GM21515 (cell line): ENCODE results near the gene SLC22A3.
A peak's percentile ranks its signal among the peaks of the same experiment; 100 is the strongest.

ENCODE experiments used
- ATAC-seq: cut with Tn5 transposase; IDR thresholded peaks from one replicate; pipeline ENCODE4 v1.9.1; 2021; ENCODE audit not compliant: unreplicated experiment

Gene SLC22A3

GRCh38 chr6:160398674-160399271 lies 50.6 kb downstream of the SLC22A3 start:
- ATAC-seq = peak; percentile 97

GRCh38 chr6:160400446-160400845 lies 52.3 kb downstream of the SLC22A3 start:
- no peak for ATAC-seq

- no peak for ATAC-seq
Measured at GRCh38 chr6:160408528-160408927, 60.4 kb downstream of the SLC22A3 start.

- ATAC-seq = no peak
Measured at GRCh38 chr6:160412993-160413392, 64.8 kb downstream of the SLC22A3 start.

GRCh38 chr6:160417146-160417545 lies 69.0 kb downstream of the SLC22A3 start:
- ATAC-seq = no peak

GRCh38 chr6:160417550-160417949 lies 69.4 kb downstream of the SLC22A3 start:
- no peak for ATAC-seq

- ATAC-seq = no peak
Measured at GRCh38 chr6:160418370-160418769, 70.2 kb downstream of the SLC22A3 start.

GRCh38 chr6:160419488-160419887 lies 71.3 kb downstream of the SLC22A3 start:
- ATAC-seq = no peak

- ATAC-seq = no peak
Measured at GRCh38 chr6:160420253-160420968, 72.2 kb downstream of the SLC22A3 start.

GRCh38 chr6:160420969-160421556 lies 72.9 kb downstream of the SLC22A3 start:
- ATAC-seq = no peak

- ATAC-seq = no peak
Measured at GRCh38 chr6:160421854-160422253, 73.7 kb downstream of the SLC22A3 start.

- no peak for ATAC-seq
Measured at GRCh38 chr6:160424256-160424655, 76.1 kb downstream of the SLC22A3 start.

- ATAC-seq = no peak
Measured at GRCh38 chr6:160426136-160426535, 78.0 kb downstream of the SLC22A3 start.

GRCh38 chr6:160427312-160428068 lies 79.3 kb downstream of the SLC22A3 start:
- no peak for ATAC-seq

GRCh38 chr6:160428069-160428430 lies 79.9 kb downstream of the SLC22A3 start:
- no peak for ATAC-seq

- ATAC-seq = no peak
Measured at GRCh38 chr6:160428818-160429619, 80.8 kb downstream of the SLC22A3 start.

- ATAC-seq = no peak
Measured at GRCh38 chr6:160429620-160429895, 81.4 kb downstream of the SLC22A3 start.

- no peak for ATAC-seq
Measured at GRCh38 chr6:160430203-160430602, 82.0 kb downstream of the SLC22A3 start.

- ATAC-seq = no peak
Measured at GRCh38 chr6:160430751-160431150, 82.6 kb downstream of the SLC22A3 start.

GRCh38 chr6:160431226-160431625 lies 83.0 kb downstream of the SLC22A3 start:
- no peak for ATAC-seq

- no peak for ATAC-seq
Measured at GRCh38 chr6:160431791-160432404, 83.7 kb downstream of the SLC22A3 start.
